ENCODE measurements around the gene ATG10.
"Not testable (repeated sequence)": the region's sequence is repeated elsewhere in the genome, so short reads cannot be mapped to it uniquely, and the experiment has no call there.

GRCh38 chr5:82009869-82010268 is 38.0 kb downstream of the ATG10 start:
- TF ChIP-seq ARNT (IDR thresholded peaks at IDR 0.05); ELF4 (IDR thresholded peaks at IDR 0.05); TARDBP (IDR thresholded peaks at IDR 0.05); FOXK2 (IDR thresholded peaks at IDR 0.05); PKNOX1 (IDR thresholded peaks at IDR 0.05); FOXM1 (IDR thresholded peaks at IDR 0.05; ENCODE audit: borderline replicate concordance); NFRKB (IDR thresholded peaks at IDR 0.05); BHLHE40 (IDR thresholded peaks at IDR 0.05; ENCODE audit: borderline replicate concordance); SUZ12 (IDR thresholded peaks at IDR 0.05); SP1 (IDR thresholded peaks at IDR 0.05): not testable (repeated sequence)

All from HEK293T (cell line).